ENCODE results near the gene PMEPA1. TPM values are rescaled to one million over a fixed set of nuclear protein-coding genes. Genes with fewer than 3 reads are reported as not detected.

Gene PMEPA1
- total RNA-seq, 6 donors from 2014 or later: 2.1 to 60.9 (median 17.6) TPM

- no peaks in the 10 kb centered on the region for H3K36me3 ChIP-seq
- no peak for TF ChIP-seq EP300 (IDR thresholded peaks at IDR 0.05)
- TF ChIP-seq, protein P1, sequence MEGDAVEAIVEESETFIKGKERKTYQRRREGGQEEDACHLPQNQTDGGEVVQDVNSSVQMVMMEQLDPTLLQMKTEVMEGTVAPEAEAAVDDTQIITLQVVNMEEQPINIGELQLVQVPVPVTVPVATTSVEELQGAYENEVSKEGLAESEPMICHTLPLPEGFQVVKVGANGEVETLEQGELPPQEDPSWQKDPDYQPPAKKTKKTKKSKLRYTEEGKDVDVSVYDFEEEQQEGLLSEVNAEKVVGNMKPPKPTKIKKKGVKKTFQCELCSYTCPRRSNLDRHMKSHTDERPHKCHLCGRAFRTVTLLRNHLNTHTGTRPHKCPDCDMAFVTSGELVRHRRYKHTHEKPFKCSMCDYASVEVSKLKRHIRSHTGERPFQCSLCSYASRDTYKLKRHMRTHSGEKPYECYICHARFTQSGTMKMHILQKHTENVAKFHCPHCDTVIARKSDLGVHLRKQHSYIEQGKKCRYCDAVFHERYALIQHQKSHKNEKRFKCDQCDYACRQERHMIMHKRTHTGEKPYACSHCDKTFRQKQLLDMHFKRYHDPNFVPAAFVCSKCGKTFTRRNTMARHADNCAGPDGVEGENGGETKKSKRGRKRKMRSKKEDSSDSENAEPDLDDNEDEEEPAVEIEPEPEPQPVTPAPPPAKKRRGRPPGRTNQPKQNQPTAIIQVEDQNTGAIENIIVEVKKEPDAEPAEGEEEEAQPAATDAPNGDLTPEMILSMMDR (IDR thresholded peaks at IDR 0.05): no peak
- no peak for TF ChIP-seq POLR2A (IDR thresholded peaks at IDR 0.05)
- no peak for TF ChIP-seq POLR2AphosphoS5 (IDR thresholded peaks at IDR 0.05)
- 96% methylated on average over 8 of the region's 8 CpGs for whole genome bisulfite sequencing, 2 donors
- H3K27ac ChIP-seq: no peak overlapping the region
- no peak overlapping the region for H3K4me3 ChIP-seq
- peaks cover 4 to 16% (median 8%) of the 10 kb centered on the region in 4 donors for H3K4me1 ChIP-seq
- H3K9me3 ChIP-seq: no peaks in the 10 kb centered on the region
- no peak for DNase-seq
- no peaks in the 10 kb centered on the region for H3K27me3 ChIP-seq
- ATAC-seq (ENCODE audit: low FRiP score in 2 of 2): no peak
Measured at GRCh38 chr20:57665589-57665971, 44.2 kb downstream of the PMEPA1 start.

- TF ChIP-seq, protein P1 (IDR thresholded peaks at IDR 0.05): no peak
- TF ChIP-seq EP300 (IDR thresholded peaks at IDR 0.05) (no peak), POLR2AphosphoS5 (IDR thresholded peaks at IDR 0.05) (no peak), POLR2A (IDR thresholded peaks at IDR 0.05) (no peak)
- Histone ChIP-seq H3K36me3 (no peaks in the 10 kb centered on the region), H3K27ac (no peak overlapping the region), H3K27me3 (no peaks in the 10 kb centered on the region), H3K4me1 (peaks cover 4 to 16% (median 8%) of the 10 kb centered on the region in 4 donors), H3K9me3 (no peaks in the 10 kb centered on the region), H3K4me3 (no peak overlapping the region)
- no peak for DNase-seq
- 91% methylated on average over 14 of the region's 14 CpGs for WGBS, 2 donors
- no peak for ATAC-seq (ENCODE audit: low FRiP score in 2 of 2)
Measured at GRCh38 chr20:57664924-57665588, 44.8 kb downstream of the PMEPA1 start.

- ATAC-seq (ENCODE audit: low FRiP score in 2 of 2): no peak
- 91 to 93% methylated on average over 9 to 16 of the region's 20 CpGs for WGBS, 2 donors
- H3K27me3 ChIP-seq: no peaks in the 10 kb centered on the region
- H3K36me3 ChIP-seq: peaks cover 0 to under 1% (median 0%) of the 10 kb centered on the region in 4 donors
- no peak overlapping the region for H3K27ac ChIP-seq
- H3K4me3 ChIP-seq: no peak overlapping the region
- H3K4me1 ChIP-seq: peaks cover 4 to 16% (median 8%) of the 10 kb centered on the region in 4 donors
- DNase-seq: peak in 1 of 2 donors; percentile 60
- TF ChIP-seq POLR2A (IDR thresholded peaks at IDR 0.05) (no peak), POLR2AphosphoS5 (IDR thresholded peaks at IDR 0.05) (no peak), EP300 (IDR thresholded peaks at IDR 0.05) (no peak)
- TF ChIP-seq, protein P1 (IDR thresholded peaks at IDR 0.05): no peak
- H3K9me3 ChIP-seq: no peaks in the 10 kb centered on the region
Measured at GRCh38 chr20:57664476-57664875, 45.3 kb downstream of the PMEPA1 start.

GRCh38 chr20:57663681-57664451 lies 45.9 kb downstream of the PMEPA1 start:
- H3K27ac ChIP-seq: no peak overlapping the region
- H3K9me3 ChIP-seq: no peaks in the 10 kb centered on the region
- peaks cover 0 to 6% (median 5%) of the 10 kb centered on the region in 4 donors for H3K36me3 ChIP-seq
- no peaks in the 10 kb centered on the region for H3K27me3 ChIP-seq
- TF ChIP-seq EP300 (IDR thresholded peaks at IDR 0.05) (no peak), POLR2A (IDR thresholded peaks at IDR 0.05) (no peak), POLR2AphosphoS5 (IDR thresholded peaks at IDR 0.05) (no peak)
- TF ChIP-seq, protein P1 (IDR thresholded peaks at IDR 0.05): no peak
- H3K4me1 ChIP-seq: peaks cover 4 to 16% (median 8%) of the 10 kb centered on the region in 4 donors
- WGBS, 2 donors: 90 to 100% methylated on average over 3 to 20 of the region's 27 CpGs
- H3K4me3 ChIP-seq: no peak overlapping the region
- peak in 1 of 2 donors; percentile 76 for DNase-seq
- ATAC-seq (ENCODE audit: low FRiP score in 2 of 2): no peak
